Neuronal stem cell (in vitro differentiated cells): ENCODE data around the gene HNRNPC. TPM values are rescaled to one million over a fixed set of nuclear protein-coding genes. Genes with fewer than 3 reads are reported as not detected.

Experiments used
- DNase-seq: peaks from one replicate; pipeline ENCODE4 v3.0.0-alpha.2; 2013; ENCODE audit warnings: low spot score
- H2AFZ ChIP-seq: one replicate; pipeline ENCODE4 v1.6.1; 2013; ENCODE audit warnings: mild to moderate bottlenecking, low read length, inconsistent platforms
- H2AK5ac ChIP-seq: 2 replicates; pipeline ENCODE4 v1.6.1; 2013; ENCODE audit warnings: low read depth, mild to moderate bottlenecking, inconsistent platforms, low read length, moderate library complexity, mixed read lengths
- H2BK120ac ChIP-seq: 2 replicates; pipeline ENCODE4 v1.6.1; 2013; ENCODE audit warnings: low read depth, mild to moderate bottlenecking, inconsistent platforms, low read length, moderate library complexity, mixed read lengths
- H2BK12ac ChIP-seq: one replicate; pipeline ENCODE4 v1.6.1; 2013; ENCODE audit warnings: low read length, inconsistent platforms
- H2BK15ac ChIP-seq: 2 replicates; pipeline ENCODE4 v1.6.1; 2013; ENCODE audit warnings: mild to moderate bottlenecking, low read length, inconsistent platforms, mixed read lengths
- H2BK5ac ChIP-seq: one replicate; pipeline ENCODE4 v1.6.1; 2013; ENCODE audit warnings: inconsistent platforms, mild to moderate bottlenecking, low read length, moderate library complexity
- H3K14ac ChIP-seq: one replicate; pipeline ENCODE4 v1.6.1; 2013; ENCODE audit warnings: low read length, inconsistent platforms
- H3K18ac ChIP-seq: 2 replicates; pipeline ENCODE4 v1.6.1; 2013; ENCODE audit warnings: low read length, inconsistent platforms
- H3K23ac ChIP-seq: 2 replicates; pipeline ENCODE4 v1.6.1; 2013; ENCODE audit warnings: low read depth, mild to moderate bottlenecking, mixed read lengths, low read length, inconsistent platforms; ENCODE audit not compliant: poor library complexity
- H3K27ac ChIP-seq: replicated peaks from 3 replicates; pipeline ENCODE4 v1.5.1; 2013; ENCODE audit warnings: low read length, inconsistent platforms
- H3K27me3 ChIP-seq, 3 experiments: 2 replicates each; pipeline ENCODE4 v1.6.1; 2013; ENCODE audit warnings: low read length in 3 of 3, mild to moderate bottlenecking in 2 of 3, inconsistent platforms in 1 of 3, low read depth in 1 of 3, mixed read lengths in 1 of 3, moderate library complexity in 1 of 3; ENCODE audit not compliant: control insufficient read depth in 3 of 3, insufficient read depth in 3 of 3
- H3K36me3 ChIP-seq, 2 donors: replicated peaks in 1 of 2; 2 replicates each; pipeline ENCODE4 v1.6.1; 2013; ENCODE audit warnings: low read length in 2 of 2; ENCODE audit not compliant: control insufficient read depth in 2 of 2, insufficient read depth in 2 of 2
- H3K4ac ChIP-seq: 2 replicates; pipeline ENCODE4 v1.6.1; 2013; ENCODE audit warnings: inconsistent platforms, mild to moderate bottlenecking, low read length, moderate library complexity
- H3K4me1 ChIP-seq, 2 donors: 1 replicate in 1 of 2; 2 replicates in 1 of 2; pipeline ENCODE4 v1.6.1; 2013; ENCODE audit warnings: low read length in 2 of 2, low read depth in 1 of 2; ENCODE audit not compliant: control insufficient read depth in 2 of 2, insufficient read depth in 1 of 2
- H3K4me2 ChIP-seq: one replicate; pipeline ENCODE4 v1.6.1; 2013; ENCODE audit warnings: mild to moderate bottlenecking, low read length, inconsistent platforms; ENCODE audit not compliant: insufficient read depth, poor library complexity, severe bottlenecking
- H3K4me3 ChIP-seq, 2 donors: 2 replicates each; pipeline ENCODE4 v1.5.1; 2013; ENCODE audit warnings: low read length in 2 of 2, mild to moderate bottlenecking in 2 of 2, inconsistent platforms in 1 of 2, moderate library complexity in 1 of 2
- H3K79me1 ChIP-seq: one replicate; pipeline ENCODE4 v1.6.1; 2013; ENCODE audit warnings: low read depth, mild to moderate bottlenecking, inconsistent platforms, low read length, moderate library complexity
- H3K9ac ChIP-seq: one replicate; pipeline ENCODE4 v1.6.1; 2013; ENCODE audit warnings: mild to moderate bottlenecking, low read depth, low read length, inconsistent platforms; ENCODE audit not compliant: poor library complexity
- H3K9me3 ChIP-seq, 2 donors: replicated peaks in 1 of 2; 2 replicates each; pipeline versions ENCODE3 to v1.6.1; 2013; ENCODE audit warnings: low read length in 2 of 2, mild to moderate bottlenecking in 2 of 2, inconsistent platforms in 1 of 2, low read depth in 1 of 2, mixed read lengths in 1 of 2, moderate library complexity in 1 of 2; ENCODE audit not compliant: control insufficient read depth in 2 of 2, insufficient read depth in 1 of 2
- H4K8ac ChIP-seq: one replicate; pipeline ENCODE4 v1.6.1; 2013; ENCODE audit warnings: low read depth, mild to moderate bottlenecking, inconsistent platforms, low read length, moderate library complexity
- H4K91ac ChIP-seq: one replicate; pipeline ENCODE4 v1.6.1; 2013; ENCODE audit warnings: low read length, low read depth, mild to moderate bottlenecking, inconsistent platforms; ENCODE audit not compliant: poor library complexity
- WGBS, 2 donors: extraction: QIAGEN DNeasy Blood & Tissue Kit; methylation state at CpG; one replicate each; pipeline ENCODE4 v1.1.7; 2013; ENCODE audit warnings: missing lambda C conversion rate in 2 of 2, mixed read lengths in 1 of 2; ENCODE audit not compliant: insufficient read length in 2 of 2, insufficient replicate concordance in 1 of 2; ENCODE audit errors: extremely low coverage in 2 of 2; 5-methylcytosine and 5-hydroxymethylcytosine counted together
- polyA plus RNA-seq, 2 experiments: library from polyadenylated mRNA; stranded (reverse); fragments of 200-250 nt; gene quantifications; one replicate each; pipeline ENCODE4 v1.2.3, GENCODE V29; 2013

HNRNPC gene
- polyA plus RNA-seq (2013, experiment 1 of 2), result 1,431 TPM
- 1,443 TPM for polyA plus RNA-seq (2013, experiment 2 of 2)

- no peak within 1 kb of the TSS for H4K91ac ChIP-seq
- peak within 1 kb of the TSS; percentile 29 for H2BK120ac ChIP-seq
- peak within 1 kb of the TSS; percentile 87 for H2AFZ ChIP-seq
- H3K4ac ChIP-seq, result peak within 1 kb of the TSS; percentile 4
- H3K4me3 ChIP-seq, result peak within 1 kb of the TSS; percentile 57 to 93
- H3K79me1 ChIP-seq, result no peaks in the 10 kb centered on the region
- peak within 1 kb of the TSS; percentile 14 for H3K14ac ChIP-seq
- peak within 1 kb of the TSS; percentile 86 for H3K18ac ChIP-seq
- H3K27me3 ChIP-seq, result no peaks in the 10 kb centered on the region
- H2BK5ac ChIP-seq, result no peak within 1 kb of the TSS
- peak within 1 kb of the TSS; percentile 81 for H3K27ac ChIP-seq
- peak within 1 kb of the TSS; percentile 81 for H3K23ac ChIP-seq
- peaks cover 4 to 42% of the 10 kb centered on the region in 2 donors for H3K36me3 ChIP-seq
- peak within 1 kb of the TSS; percentile 81 for H2AK5ac ChIP-seq
- WGBS, 2 donors, result no CpG with 5 or more reads among the region's 49 CpGs
- peaks cover 0 to 3% of the 10 kb centered on the region in 2 donors for H3K9me3 ChIP-seq
- peak; percentile 100 for DNase-seq
- H3K9ac ChIP-seq, result peak within 1 kb of the TSS; percentile 91
- no peak within 1 kb of the TSS for H2BK15ac ChIP-seq
- peaks cover 3% of the 10 kb centered on the region in 2 donors for H3K4me1 ChIP-seq
- no peak within 1 kb of the TSS for H2BK12ac ChIP-seq
- peak within 1 kb of the TSS; percentile 53 for H3K4me2 ChIP-seq
- no peak within 1 kb of the TSS for H4K8ac ChIP-seq
Measured at GRCh38 chr14:21269252-21270046, at the start of gene HNRNPC. TSS of gene HNRNPC (minus strand) at chr14:21269442. CDS start at chr14:21234193, 35,249 bp downstream.

- Histone ChIP-seq H2AFZ (no peak overlapping the region), H3K23ac (no peak overlapping the region), H2BK5ac (no peak overlapping the region), H3K79me1 (no peaks in the 10 kb centered on the region), H4K8ac (no peak overlapping the region), H3K18ac (no peak overlapping the region), H3K4me3 (no peak overlapping the region), H2BK12ac (no peak overlapping the region), H3K9me3 (no peaks in the 10 kb centered on the region), H2BK120ac (no peak overlapping the region), H3K27ac (no peak overlapping the region), H3K4me2 (no peak overlapping the region), H4K91ac (no peak overlapping the region), H3K36me3 (no peaks in the 10 kb centered on the region), H3K27me3 (peaks cover 0 to 1% (median 0%) of the 10 kb centered on the region in 3 experiments), H3K4me1 (no peaks in the 10 kb centered on the region), H2AK5ac (no peak overlapping the region), H3K4ac (no peak overlapping the region), H3K14ac (no peak overlapping the region), H2BK15ac (no peak overlapping the region), H3K9ac (no peak overlapping the region)
- no peak for DNase-seq
- no CpG with 5 or more reads among the region's 3 CpGs for WGBS, 2 donors
Measured at GRCh38 chr14:21317398-21317797, 48.2 kb upstream of the HNRNPC start.

- Histone ChIP-seq H2BK12ac (no peak overlapping the region), H3K18ac (no peak overlapping the region), H3K9ac (no peak overlapping the region), H4K8ac (no peak overlapping the region), H2AK5ac (no peak overlapping the region), H3K23ac (no peak overlapping the region), H2AFZ (no peak overlapping the region), H2BK15ac (no peak overlapping the region), H2BK120ac (no peak overlapping the region), H3K4ac (no peak overlapping the region), H3K27me3 (no peaks in the 10 kb centered on the region), H3K27ac (no peak overlapping the region), H2BK5ac (no peak overlapping the region), H3K4me3 (no peak overlapping the region), H3K14ac (no peak overlapping the region), H3K36me3 (no peaks in the 10 kb centered on the region), H3K79me1 (no peaks in the 10 kb centered on the region), H4K91ac (no peak overlapping the region), H3K4me1 (no peaks in the 10 kb centered on the region), H3K4me2 (no peak overlapping the region), H3K9me3 (no peaks in the 10 kb centered on the region)
- DNase-seq, result no peak
- WGBS, 2 donors, result no CpG with 5 or more reads among the region's 12 CpGs
Measured at GRCh38 chr14:21313512-21313911, 44.3 kb upstream of the HNRNPC start.

- Histone ChIP-seq H3K79me1 (no peaks in the 10 kb centered on the region), H3K4me1 (peaks cover 0 to 1% of the 10 kb centered on the region in 2 donors), H3K4me2 (no peak overlapping the region), H3K23ac (no peak overlapping the region), H2AK5ac (no peak overlapping the region), H2BK12ac (no peak overlapping the region), H2BK120ac (no peak overlapping the region), H3K14ac (no peak overlapping the region), H3K9me3 (no peaks in the 10 kb centered on the region), H3K18ac (no peak overlapping the region), H3K27me3 (no peaks in the 10 kb centered on the region), H2BK15ac (no peak overlapping the region), H2BK5ac (no peak overlapping the region), H3K4me3 (no peak overlapping the region), H3K9ac (no peak overlapping the region), H3K36me3 (no peaks in the 10 kb centered on the region), H2AFZ (no peak overlapping the region), H4K8ac (no peak overlapping the region), H3K27ac (no peak overlapping the region), H3K4ac (no peak overlapping the region), H4K91ac (no peak overlapping the region)
- DNase-seq, result no peak
- WGBS, 2 donors, result no CpG with 5 or more reads among the region's 2 CpGs
Measured at GRCh38 chr14:21311614-21312013, 42.4 kb upstream of the HNRNPC start.
